Activated CD8-positive, alpha-beta T cell treated with anti-CD3 and anti-CD28 coated beads for 36 hours (primary cell): Measurements from ENCODE around the gene SDHAF1. TPM values are rescaled to one million over a fixed set of nuclear protein-coding genes. Genes with fewer than 3 reads are reported as not detected.
A peak's percentile ranks its signal among the peaks of the same experiment; 100 is the strongest.

ENCODE experiments used
- ATAC-seq: fragments of 200-7000 bp; cut with Tn5 transposase; one replicate; pipeline ENCODE4 v1.10.0; 2021; ENCODE audit warnings: mild to moderate bottlenecking, moderate library complexity
- CTCF ChIA-PET: fragments of 350-600 bp; sonication (Branson Sonifier 250); formaldehyde crosslinking; loops from one replicate; lab custom pipeline; 2021; ENCODE audit warnings: antibody characterized with exemption; lab: Charles Lee
- POLR2A ChIA-PET: fragments of 350-600 bp; sonication (Branson Sonifier 250); formaldehyde crosslinking; loops from one replicate; lab custom pipeline; 2021; ENCODE audit warnings: antibody characterized with exemption; lab: Charles Lee
- DNase-seq: peaks from one replicate; pipeline ENCODE4 v3.0.0-alpha.2; 2020
- H3K27ac Mint-ChIP-seq: one replicate; pipeline ENCODE4 v1.8.0; 2021; ENCODE audit warnings: mild to moderate bottlenecking, mixed read lengths
- H3K27me3 Mint-ChIP-seq: one replicate; pipeline ENCODE4 v1.8.0; 2021; ENCODE audit warnings: mixed read lengths
- H3K36me3 Mint-ChIP-seq: one replicate; pipeline ENCODE4 v1.8.0; 2021; ENCODE audit warnings: low read depth, mixed read lengths
- H3K4me1 Mint-ChIP-seq: one replicate; pipeline ENCODE4 v1.8.0; 2021; ENCODE audit warnings: low read depth, mixed read lengths
- H3K4me3 Mint-ChIP-seq: one replicate; pipeline ENCODE4 v1.8.0; 2021; ENCODE audit warnings: mild to moderate bottlenecking, moderate library complexity, mixed read lengths
- H3K9me3 Mint-ChIP-seq: one replicate; pipeline ENCODE4 v1.8.0; 2021; ENCODE audit warnings: mixed read lengths
- CTCF ChIP-seq: fragments of 200-600 bp; IDR thresholded peaks from one replicate; pipeline ENCODE4 v1.8.0; 2022; ENCODE audit warnings: antibody characterized with exemption, mild to moderate bottlenecking
- intact Hi-C: fragments of 100-400 bp; cut with micrococcal nuclease; formaldehyde crosslinking; loops from one replicate; pipeline ENCODE4 v1.10.0; 2022
- total RNA-seq, 2 experiments: library from RNA; stranded (reverse); gene quantifications; one replicate each; pipeline ENCODE4 v1.2.3, GENCODE V29; 2021

SDHAF1 gene
- total RNA-seq, 2 experiments from 2014 or later, result 22.8 to 24.7 TPM

- POLR2A ChIA-PET, result interaction anchor here (0.7 kb wide), 1 partner anchor 12 kb away, joined by 3 read pairs; no protein-coding TSS in a partner anchor
- H3K36me3 Mint-ChIP-seq, result no peaks in the 10 kb centered on the region
- H3K9me3 Mint-ChIP-seq, result no peaks in the 10 kb centered on the region
- ATAC-seq, result no peak
- H3K27me3 Mint-ChIP-seq, result peaks cover 4% of the 10 kb centered on the region
- CTCF ChIA-PET, result interaction anchor here (1.0 kb wide), 1 partner anchor 144 kb away, joined by 3 read pairs; no protein-coding TSS in a partner anchor
- peak; percentile 67 for DNase-seq
- H3K4me3 Mint-ChIP-seq, result no peak overlapping the region
- no peak for TF ChIP-seq CTCF
- no peak overlapping the region for H3K27ac Mint-ChIP-seq
- peaks cover 15% of the 10 kb centered on the region for H3K4me1 Mint-ChIP-seq
- intact Hi-C loops, result no loop called here
These were observed 31.5 kb upstream of the SDHAF1 start for GRCh38 chr19:35963514-35963913.

GRCh38 chr19:35966771-35967170 is 28.2 kb upstream of the SDHAF1 start:
- H3K4me1 Mint-ChIP-seq, result peaks cover 6% of the 10 kb centered on the region
- no peak overlapping the region for H3K27ac Mint-ChIP-seq
- H3K4me3 Mint-ChIP-seq, result no peak overlapping the region
- ChIA-PET POLR2A (interaction anchor here (1.3 kb wide), 1 partner anchor 9 kb away, joined by 3 read pairs; no protein-coding TSS in a partner anchor), CTCF (interaction anchor here (0.9 to 1.2 kb wide), 4 partner anchors 10 to 17 kb away, joined by 3 to 4 read pairs (median 4); no protein-coding TSS in a partner anchor)
- intact Hi-C loops, result no loop called here
- no peaks in the 10 kb centered on the region for H3K9me3 Mint-ChIP-seq
- DNase-seq (no peak), ATAC-seq (no peak)
- TF ChIP-seq CTCF, result no peak
- no peaks in the 10 kb centered on the region for H3K27me3 Mint-ChIP-seq
- no peaks in the 10 kb centered on the region for H3K36me3 Mint-ChIP-seq

GRCh38 chr19:35973487-35973886 is 21.5 kb upstream of the SDHAF1 start:
- intact Hi-C loops, result no loop called here
- Mint-ChIP-seq H3K4me1 (peaks cover 4% of the 10 kb centered on the region), H3K27ac (no peak overlapping the region), H3K4me3 (no peak overlapping the region), H3K27me3 (peaks cover 7% of the 10 kb centered on the region), H3K9me3 (no peaks in the 10 kb centered on the region), H3K36me3 (no peaks in the 10 kb centered on the region)
- TF ChIP-seq CTCF, result no peak
- ChIA-PET POLR2A (no interaction called here), CTCF (no interaction called here)
- DNase-seq (no peak), ATAC-seq (no peak)

GRCh38 chr19:35975608-35976214 is 19.3 kb upstream of the SDHAF1 start:
- Mint-ChIP-seq H3K4me3 (no peak overlapping the region), H3K27me3 (peaks cover 12% of the 10 kb centered on the region), H3K27ac (no peak overlapping the region), H3K9me3 (no peaks in the 10 kb centered on the region), H3K4me1 (no peaks in the 10 kb centered on the region), H3K36me3 (no peaks in the 10 kb centered on the region)
- no peak for ATAC-seq
- intact Hi-C loops, result no loop called here
- ChIA-PET POLR2A (interaction anchor here (0.8 to 1.0 kb wide), 2 partner anchors 9 to 13 kb away, joined by 3 read pairs; no protein-coding TSS in a partner anchor), CTCF (interaction anchor here (1.0 kb wide), 1 partner anchor 29 kb away, joined by 4 read pairs; no protein-coding TSS in a partner anchor)
- peak; percentile 34 for DNase-seq
- TF ChIP-seq CTCF, result no peak
